ENCODE data around the gene CHPT1.

CHPT1 gene

GRCh38 chr12:101694986-101695385 is 2.5 kb upstream of the CHPT1 start:
- DNase-seq (ENCODE audit: low read depth in 1 of 2, low spot score in 1 of 2) = no peak
- H3K27me3 ChIP-seq (ENCODE audit: insufficient read depth, poor library complexity, severe bottlenecking) = no peaks in the 10 kb centered on the region
- no peak overlapping the region for H3K27ac ChIP-seq (replicated peaks)
- TF ChIP-seq SPI1 (IDR thresholded peaks at IDR 0.05; ENCODE audit: borderline replicate concordance, low read depth) (no peak), REST (IDR thresholded peaks at IDR 0.05; ENCODE audit: insufficient replicate concordance, low read depth) (no peak), POLR2AphosphoS5 (IDR thresholded peaks at IDR 0.05; ENCODE audit: low read depth) (no peak), GABPA (IDR thresholded peaks at IDR 0.05; ENCODE audit: low read depth) (no peak)
- TF ChIP-seq, protein P1, sequence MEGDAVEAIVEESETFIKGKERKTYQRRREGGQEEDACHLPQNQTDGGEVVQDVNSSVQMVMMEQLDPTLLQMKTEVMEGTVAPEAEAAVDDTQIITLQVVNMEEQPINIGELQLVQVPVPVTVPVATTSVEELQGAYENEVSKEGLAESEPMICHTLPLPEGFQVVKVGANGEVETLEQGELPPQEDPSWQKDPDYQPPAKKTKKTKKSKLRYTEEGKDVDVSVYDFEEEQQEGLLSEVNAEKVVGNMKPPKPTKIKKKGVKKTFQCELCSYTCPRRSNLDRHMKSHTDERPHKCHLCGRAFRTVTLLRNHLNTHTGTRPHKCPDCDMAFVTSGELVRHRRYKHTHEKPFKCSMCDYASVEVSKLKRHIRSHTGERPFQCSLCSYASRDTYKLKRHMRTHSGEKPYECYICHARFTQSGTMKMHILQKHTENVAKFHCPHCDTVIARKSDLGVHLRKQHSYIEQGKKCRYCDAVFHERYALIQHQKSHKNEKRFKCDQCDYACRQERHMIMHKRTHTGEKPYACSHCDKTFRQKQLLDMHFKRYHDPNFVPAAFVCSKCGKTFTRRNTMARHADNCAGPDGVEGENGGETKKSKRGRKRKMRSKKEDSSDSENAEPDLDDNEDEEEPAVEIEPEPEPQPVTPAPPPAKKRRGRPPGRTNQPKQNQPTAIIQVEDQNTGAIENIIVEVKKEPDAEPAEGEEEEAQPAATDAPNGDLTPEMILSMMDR (IDR thresholded peaks at IDR 0.05; ENCODE audit: insufficient read depth, low read length) = no peak
- no peak overlapping the region for H3K4me3 ChIP-seq (replicated peaks; ENCODE audit: insufficient read depth, low read length)

GRCh38 chr12:101695706-101696105 is 1.7 kb upstream of the CHPT1 start:
- H3K27me3 ChIP-seq (ENCODE audit: insufficient read depth, poor library complexity, severe bottlenecking) = no peaks in the 10 kb centered on the region
- peak overlapping the region; percentile 86; the same call in 1 of the 2 replicates for H3K27ac ChIP-seq (replicated peaks)

More at GRCh38 chr12:101695706-101696105, 1.7 kb upstream of the CHPT1 start:
- no peak for DNase-seq (ENCODE audit: low read depth in 1 of 2, low spot score in 1 of 2)
- no peak overlapping the region for H3K4me3 ChIP-seq (replicated peaks; ENCODE audit: insufficient read depth, low read length)
- TF ChIP-seq SPI1 (IDR thresholded peaks at IDR 0.05; ENCODE audit: borderline replicate concordance, low read depth) (no peak), REST (IDR thresholded peaks at IDR 0.05; ENCODE audit: insufficient replicate concordance, low read depth) (no peak), GABPA (IDR thresholded peaks at IDR 0.05; ENCODE audit: low read depth) (no peak)
- TF ChIP-seq, protein P1 (IDR thresholded peaks at IDR 0.05; ENCODE audit: insufficient read depth, low read length) = no peak
